NCI-H774 (cell line): Measurements from ENCODE around the gene CHID1.
A peak's percentile ranks its signal among the peaks of the same experiment; 100 is the strongest.

ENCODE experiments used
- DNase-seq: peaks from one replicate; lab custom pipeline; 2025; lab: John Stamatoyannopoulos, UW

The CHID1 gene

DNA sequence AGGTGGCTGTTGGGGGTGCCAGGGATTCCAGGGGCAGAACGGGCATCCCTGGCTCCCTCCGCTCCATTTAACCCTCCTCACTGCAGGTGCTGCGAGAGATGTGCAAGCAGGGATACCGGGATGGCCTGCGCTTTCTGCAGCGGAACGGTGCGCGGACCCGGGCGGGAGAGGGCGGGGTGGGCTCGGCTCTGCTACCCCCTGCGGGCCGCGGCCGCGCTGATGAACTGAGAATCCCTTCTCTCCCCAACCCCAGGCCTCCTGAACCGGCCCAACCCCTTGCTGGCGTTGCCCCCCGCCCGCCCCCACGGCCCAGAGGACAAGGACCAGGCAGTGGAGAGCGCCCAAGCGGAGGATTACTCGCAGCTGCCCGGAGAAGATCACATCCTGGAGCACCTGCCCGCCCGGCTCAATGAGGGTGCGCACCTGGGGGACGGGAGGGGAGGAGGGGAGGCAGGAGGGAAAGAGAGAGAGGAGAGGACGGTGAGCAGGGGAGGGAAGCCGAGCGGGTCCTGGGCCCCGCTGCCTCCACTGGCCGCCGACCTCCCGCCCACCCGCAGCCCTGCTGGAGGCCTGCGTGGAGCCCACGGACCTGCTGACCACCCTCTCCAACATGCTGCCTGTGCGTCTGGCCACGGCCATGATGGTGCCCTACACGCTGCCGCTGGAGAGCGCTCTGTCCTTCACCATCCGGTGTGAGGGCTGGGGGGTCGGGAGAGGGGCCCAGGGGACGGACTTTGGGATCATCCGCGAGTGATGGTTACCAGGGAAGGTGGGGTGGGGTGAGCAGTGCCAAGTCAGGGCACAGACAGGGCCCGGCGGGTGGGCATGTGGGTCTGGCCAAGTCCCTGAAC is 86.9 kb downstream of the CHID1 start:
- DNase-seq: no peak

DNA sequence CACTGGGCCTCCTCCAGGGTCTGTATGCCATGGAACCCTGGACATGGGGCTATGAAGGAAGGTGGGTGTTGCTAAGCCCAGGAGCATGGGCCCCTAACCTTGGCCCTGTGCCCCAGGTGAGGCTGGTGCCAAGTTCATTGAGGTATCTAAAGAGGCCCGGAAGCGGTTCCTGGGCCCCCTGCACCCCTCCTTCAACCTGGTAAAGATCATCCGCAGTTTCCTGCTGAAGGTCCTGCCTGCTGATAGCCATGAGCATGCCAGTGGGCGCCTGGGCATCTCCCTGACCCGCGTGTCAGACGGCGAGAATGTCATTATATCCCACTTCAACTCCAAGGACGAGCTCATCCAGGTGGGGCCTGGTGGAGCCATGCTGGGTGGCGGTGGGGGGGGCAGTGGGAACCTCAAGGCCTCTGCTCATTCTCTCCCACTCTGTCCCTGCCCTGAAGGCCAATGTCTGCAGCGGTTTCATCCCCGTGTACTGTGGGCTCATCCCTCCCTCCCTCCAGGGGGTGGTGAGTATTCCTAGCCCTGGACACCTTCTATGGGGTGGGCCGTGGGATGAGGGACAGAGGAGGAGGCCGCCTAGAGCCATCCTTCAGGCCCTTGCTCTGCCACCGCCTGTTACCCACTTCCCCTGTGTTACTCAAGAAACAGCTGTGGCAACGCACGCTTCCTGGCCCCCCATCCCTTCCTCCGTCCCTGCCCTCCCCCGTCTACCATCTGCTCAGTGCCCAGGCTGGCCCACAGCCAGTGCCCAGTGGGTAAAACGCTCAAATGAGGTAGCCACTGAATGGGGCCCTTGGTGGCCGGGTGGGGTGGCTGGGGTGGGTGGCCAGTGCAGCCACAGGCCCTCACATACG is 88.9 kb downstream of the CHID1 start:
- no peak for DNase-seq

DNA sequence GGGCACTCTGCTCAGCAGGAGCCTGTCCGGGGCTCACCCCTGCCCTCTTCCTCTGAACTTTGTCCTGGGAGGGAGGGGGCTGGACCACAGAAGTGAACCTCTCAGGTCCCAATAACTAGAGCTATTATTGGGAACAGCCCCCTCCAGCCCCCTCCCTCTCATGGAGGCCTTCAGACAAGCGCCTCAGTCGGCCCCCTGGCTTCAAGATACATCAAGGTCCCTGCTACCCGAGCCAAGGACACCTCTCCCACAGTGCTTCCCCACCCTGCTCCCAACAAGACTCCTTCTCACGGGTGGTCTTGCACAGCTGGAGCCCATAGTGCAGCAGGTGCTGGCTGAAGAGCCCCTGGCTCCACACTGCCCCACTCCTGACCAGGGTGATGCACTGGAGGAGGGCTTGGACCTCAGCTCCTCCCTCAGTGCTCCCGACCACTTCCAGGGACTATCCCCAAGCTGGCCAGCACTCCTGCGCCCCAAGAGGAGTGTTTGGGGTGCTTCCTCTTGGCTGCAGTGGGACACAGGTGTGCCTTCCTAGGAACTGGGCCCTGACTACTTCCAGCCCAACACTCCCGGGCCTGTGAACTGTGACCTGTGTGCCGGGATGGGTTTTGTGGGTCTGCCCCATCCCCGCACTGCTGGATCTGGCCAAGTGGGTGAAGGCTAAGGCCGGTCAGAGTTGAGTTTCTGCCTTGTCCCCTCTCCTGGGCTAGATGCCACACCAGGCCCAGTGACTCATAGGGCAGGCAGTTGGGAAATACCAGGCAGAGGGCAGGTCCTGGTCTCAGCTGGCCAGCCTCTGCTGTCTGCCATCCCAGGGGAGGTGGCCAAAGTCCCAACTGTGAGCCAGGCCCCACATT is 89.7 kb downstream of the CHID1 start:
- DNase-seq: no peak

DNA sequence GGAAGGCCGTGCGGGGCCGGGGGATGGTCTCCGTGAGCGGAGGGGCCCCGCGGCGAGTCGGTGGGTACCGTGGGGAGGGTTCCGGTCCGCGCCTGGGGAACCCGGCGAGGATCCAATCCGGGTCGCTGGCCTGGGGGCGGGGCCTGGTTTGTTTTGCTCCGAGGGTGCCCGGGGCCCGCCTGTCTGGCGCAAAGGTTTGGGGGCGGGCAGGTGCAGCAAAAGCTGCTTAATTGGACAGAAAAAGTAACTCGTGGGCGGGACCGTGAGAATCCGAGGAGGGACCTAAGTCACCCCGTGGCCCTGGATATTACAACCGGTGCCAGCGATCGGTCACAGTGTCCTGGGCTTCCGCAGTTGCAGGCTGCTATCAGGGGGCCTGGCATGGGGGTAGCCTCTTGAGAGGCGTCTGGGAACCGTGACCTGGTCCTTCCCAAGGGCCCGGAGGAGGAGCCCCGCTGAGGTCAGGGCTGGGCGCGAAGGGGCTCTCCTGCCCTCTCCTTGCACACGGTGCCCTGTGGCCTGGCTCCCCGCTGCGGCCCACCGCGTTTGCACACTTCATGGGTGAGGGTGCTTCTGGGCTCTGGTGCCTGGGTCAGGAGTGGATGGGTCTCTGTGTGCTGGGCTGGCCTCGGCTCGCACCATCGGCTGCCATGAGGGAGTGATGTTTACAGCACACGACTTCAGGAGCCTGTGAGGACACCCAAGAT is 90.5 kb downstream of the CHID1 start:
- peak; percentile 82 for DNase-seq

DNA sequence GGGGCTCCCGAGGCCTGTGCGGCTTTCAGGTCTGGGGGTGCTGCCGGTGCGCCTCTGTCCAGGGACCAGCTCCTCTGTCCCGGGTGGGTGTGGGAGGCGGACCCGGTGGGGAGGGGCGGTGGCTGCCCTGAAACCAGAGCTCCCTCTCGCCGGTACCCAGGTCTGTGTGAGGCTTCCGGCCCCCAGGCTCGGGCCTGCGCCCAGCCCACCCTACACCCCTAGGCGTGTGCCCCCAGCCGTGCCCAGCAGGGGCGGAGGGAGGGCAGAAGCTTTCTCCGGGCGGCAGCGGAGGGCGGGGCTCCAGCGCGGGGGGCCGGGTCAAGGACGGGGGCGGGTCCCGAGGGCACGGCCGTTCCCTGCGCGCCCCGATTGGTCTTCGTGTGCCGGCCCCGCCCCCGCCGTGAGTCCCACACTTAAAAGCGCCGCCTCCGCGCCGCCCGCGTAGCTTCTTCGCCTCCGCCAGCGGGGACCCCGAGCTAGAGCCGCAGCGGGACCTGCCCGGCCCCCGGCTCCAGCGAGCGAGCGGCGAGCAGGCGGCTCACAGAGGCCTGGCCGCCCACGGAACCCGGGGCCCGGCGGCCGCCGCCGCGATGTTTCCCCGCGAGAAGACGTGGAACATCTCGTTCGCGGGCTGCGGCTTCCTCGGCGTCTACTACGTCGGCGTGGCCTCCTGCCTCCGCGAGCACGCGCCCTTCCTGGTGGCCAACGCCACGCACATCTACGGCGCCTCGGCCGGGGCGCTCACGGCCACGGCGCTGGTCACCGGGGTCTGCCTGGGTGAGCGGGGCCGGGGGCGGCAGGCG is 91.3 kb downstream of the CHID1 start:
- peak; percentile 88 for DNase-seq

DNA sequence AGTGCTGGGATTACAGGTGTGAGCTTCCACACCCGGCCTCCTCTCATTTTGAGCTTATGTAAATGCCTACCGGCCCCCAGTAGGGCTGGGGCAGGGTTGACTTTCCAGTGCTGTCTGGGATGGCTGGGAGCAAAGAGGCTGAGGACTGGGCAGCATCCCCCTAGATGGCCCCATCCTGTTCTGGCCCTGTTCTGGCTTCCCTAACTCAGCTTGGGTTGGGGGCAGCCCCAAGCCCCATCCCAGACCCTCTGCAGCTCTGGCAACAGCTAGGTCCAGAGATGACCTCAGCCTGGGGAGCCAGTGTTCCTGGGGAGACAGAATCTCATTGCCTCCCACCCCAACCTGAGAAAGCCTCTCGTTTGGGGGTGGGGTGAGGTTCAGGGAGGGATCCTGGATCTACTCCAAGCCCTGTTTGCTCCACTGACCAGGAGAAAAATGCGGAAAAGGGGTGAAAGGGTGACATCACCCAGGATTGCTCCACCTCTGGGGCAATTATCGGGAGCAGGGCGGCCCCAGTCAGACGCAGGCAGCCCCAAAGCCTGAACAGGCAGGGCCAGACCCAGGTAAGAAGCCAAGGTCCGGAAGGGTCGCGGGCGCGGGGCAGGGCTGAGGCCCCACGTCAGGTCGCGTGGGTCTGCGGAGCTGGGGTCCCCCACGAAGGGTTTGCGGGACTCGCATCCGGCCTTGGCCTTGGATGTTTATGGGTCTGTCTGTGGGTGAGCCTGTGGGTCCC is 92.0 kb downstream of the CHID1 start, which contains the start of gene PNPLA2:
Gene PNPLA2 (plus strand): TSS at position 519 of the 733 bp plus-strand sequence. CDS start 805 bp downstream, outside the sequence.
- DNase-seq: no peak
